HT-29 (cell line): ENCODE data around the gene NPAS3. TPM values are rescaled to one million over a fixed set of nuclear protein-coding genes. Genes with fewer than 3 reads are reported as not detected.

ENCODE experiments used
- DNase-seq: peaks from one replicate; pipeline ENCODE4 v3.0.0-alpha.2; 2015; ENCODE audit warnings: low spot score
- total RNA-seq: library from RNA; depleted of rRNA; stranded (reverse); fragments of >200 nt; shearing (Covaris generic); gene quantifications from 2 replicates; pipeline ENCODE4 v1.2.3, GENCODE V29; 2014

The NPAS3 gene
- total RNA-seq, 1 experiment from 2014 or later, result not detected

- DNase-seq, result no peak
Observed at GRCh38 chr14:33661101-33661500, 722.4 kb downstream of the NPAS3 start.

- no peak for DNase-seq
Observed at GRCh38 chr14:33668066-33668465, 729.4 kb downstream of the NPAS3 start.

GRCh38 chr14:33669111-33669510, 730.4 kb downstream of the NPAS3 start:
- DNase-seq, result no peak

- DNase-seq, result no peak
Observed at GRCh38 chr14:33670235-33670634, 731.6 kb downstream of the NPAS3 start.

- no peak for DNase-seq
Observed at GRCh38 chr14:33671556-33671955, 732.9 kb downstream of the NPAS3 start.

- no peak for DNase-seq
Observed at GRCh38 chr14:33674927-33675326, 736.2 kb downstream of the NPAS3 start.

- DNase-seq, result no peak
Observed at GRCh38 chr14:33675415-33676130, 736.9 kb downstream of the NPAS3 start.

- peak; percentile 32 for DNase-seq
Observed at GRCh38 chr14:33676135-33676566, 737.5 kb downstream of the NPAS3 start.

- DNase-seq, result no peak
Observed at GRCh38 chr14:33676891-33677290, 738.2 kb downstream of the NPAS3 start.

- no peak for DNase-seq
Observed at GRCh38 chr14:33678005-33678404, 739.3 kb downstream of the NPAS3 start.

GRCh38 chr14:33679025-33679424, 740.3 kb downstream of the NPAS3 start:
- no peak for DNase-seq

GRCh38 chr14:33679461-33680225, 741.0 kb downstream of the NPAS3 start:
- DNase-seq, result no peak

- DNase-seq, result no peak
Observed at GRCh38 chr14:33680873-33681272, 742.2 kb downstream of the NPAS3 start.

GRCh38 chr14:33682760-33683159, 744.1 kb downstream of the NPAS3 start:
- DNase-seq, result no peak

GRCh38 chr14:33685026-33685425, 746.3 kb downstream of the NPAS3 start:
- DNase-seq, result no peak

- no peak for DNase-seq
Observed at GRCh38 chr14:33685698-33686097, 747.0 kb downstream of the NPAS3 start.

- no peak for DNase-seq
Observed at GRCh38 chr14:33686218-33686617, 747.5 kb downstream of the NPAS3 start.

GRCh38 chr14:33686856-33687255, 748.2 kb downstream of the NPAS3 start:
- no peak for DNase-seq

GRCh38 chr14:33689680-33690079, 751.0 kb downstream of the NPAS3 start:
- DNase-seq, result no peak

- DNase-seq, result no peak
Observed at GRCh38 chr14:33691907-33692306, 753.2 kb downstream of the NPAS3 start.

- DNase-seq, result no peak
Observed at GRCh38 chr14:33692762-33693161, 754.1 kb downstream of the NPAS3 start.

GRCh38 chr14:33693237-33693636, 754.6 kb downstream of the NPAS3 start:
- DNase-seq, result no peak

GRCh38 chr14:33696165-33696564, 757.5 kb downstream of the NPAS3 start:
- no peak for DNase-seq
